IPS-18c (cell line): ENCODE results near the gene GFI1.

Experiments
- H3K4me3 ChIP-seq: 2 replicates; pipeline ENCODE4 v1.7.0; 2013; ENCODE audit warnings: low read depth, mild to moderate bottlenecking, low read length, moderate library complexity; ENCODE audit not compliant: insufficient read depth
- H3K9me3 ChIP-seq: one replicate; pipeline ENCODE4 v1.6.1; 2013; ENCODE audit warnings: mild to moderate bottlenecking, low read length, moderate library complexity; ENCODE audit not compliant: control insufficient read depth, insufficient read depth

Gene GFI1

GRCh38 chr1:92495392-92496063 lies 8.8 kb upstream of the GFI1 start:
- H3K4me3 ChIP-seq, result no peak overlapping the region

GRCh38 chr1:92494485-92495141 lies 7.9 kb upstream of the GFI1 start:
- peaks cover 3% of the 10 kb centered on the region for H3K9me3 ChIP-seq
- no peak overlapping the region for H3K4me3 ChIP-seq

More at GRCh38 chr1:92495392-92496063, 8.8 kb upstream of the GFI1 start:
- H3K9me3 ChIP-seq, result peaks cover 2% of the 10 kb centered on the region

- Histone ChIP-seq H3K9me3 (peaks cover 4% of the 10 kb centered on the region), H3K4me3 (no peak overlapping the region)
Observed at GRCh38 chr1:92493139-92493538, 6.4 kb upstream of the GFI1 start.

GRCh38 chr1:92488832-92489231 lies 2.1 kb upstream of the GFI1 start:
- Histone ChIP-seq H3K9me3 (peaks cover 2% of the 10 kb centered on the region), H3K4me3 (no peak overlapping the region)

GRCh38 chr1:92488416-92488815 lies 1.7 kb upstream of the GFI1 start:
- H3K9me3 ChIP-seq, result peaks cover 2% of the 10 kb centered on the region
- H3K4me3 ChIP-seq, result no peak overlapping the region

GRCh38 chr1:92487078-92487605 lies 417 bp upstream of the GFI1 start:
- H3K9me3 ChIP-seq, result peaks cover 2% of the 10 kb centered on the region
- peak overlapping the region; percentile 44 for H3K4me3 ChIP-seq

GRCh38 chr1:92485381-92486250 lies 1.1 kb downstream of the GFI1 start:
- peak overlapping the region; percentile 56; the same call in 1 of the 2 replicates for H3K4me3 ChIP-seq
- peaks cover 6% of the 10 kb centered on the region for H3K9me3 ChIP-seq

GRCh38 chr1:92484472-92485380 lies 2.0 kb downstream of the GFI1 start:
- H3K9me3 ChIP-seq, result peaks cover 6% of the 10 kb centered on the region
- H3K4me3 ChIP-seq, result peak overlapping the region; percentile 56

- Histone ChIP-seq H3K9me3 (peaks cover 4% of the 10 kb centered on the region), H3K4me3 (peak overlapping the region; percentile 56)
Observed at GRCh38 chr1:92483610-92484471, 2.9 kb downstream of the GFI1 start.

GRCh38 chr1:92482665-92483609 lies 3.8 kb downstream of the GFI1 start:
- Histone ChIP-seq H3K4me3 (peak overlapping the region; percentile 56), H3K9me3 (peaks cover 4% of the 10 kb centered on the region)

- Histone ChIP-seq H3K9me3 (peaks cover 4% of the 10 kb centered on the region), H3K4me3 (peak overlapping the region; percentile 56; the same call in 1 of the 2 replicates)
Observed at GRCh38 chr1:92481971-92482664, 4.6 kb downstream of the GFI1 start.

- peak overlapping the region; percentile 46; the same call in 1 of the 2 replicates for H3K4me3 ChIP-seq
- peaks cover 4% of the 10 kb centered on the region for H3K9me3 ChIP-seq
Observed at GRCh38 chr1:92481599-92481925, 5.2 kb downstream of the GFI1 start.

- peak overlapping the region; percentile 46 for H3K4me3 ChIP-seq
Observed at GRCh38 chr1:92480813-92481598, 5.7 kb downstream of the GFI1 start.

More at GRCh38 chr1:92480813-92481598, 5.7 kb downstream of the GFI1 start:
- peaks cover 6% of the 10 kb centered on the region for H3K9me3 ChIP-seq
